Bronchial smooth muscle cell (primary cell): ENCODE results near the gene IL12RB1. TPM values are rescaled to one million over a fixed set of nuclear protein-coding genes. Genes with fewer than 3 reads are reported as not detected.

Source experiments
- total RNA-seq: library from RNA; depleted of rRNA; stranded (reverse); fragments of >200 nt; gene quantifications from 2 replicates; pipeline ENCODE4 v1.2.1, GENCODE V29; 2014

Gene IL12RB1
- 0.32 TPM in 1 of 2 replicates, not detected in the other for total RNA-seq

DNA sequence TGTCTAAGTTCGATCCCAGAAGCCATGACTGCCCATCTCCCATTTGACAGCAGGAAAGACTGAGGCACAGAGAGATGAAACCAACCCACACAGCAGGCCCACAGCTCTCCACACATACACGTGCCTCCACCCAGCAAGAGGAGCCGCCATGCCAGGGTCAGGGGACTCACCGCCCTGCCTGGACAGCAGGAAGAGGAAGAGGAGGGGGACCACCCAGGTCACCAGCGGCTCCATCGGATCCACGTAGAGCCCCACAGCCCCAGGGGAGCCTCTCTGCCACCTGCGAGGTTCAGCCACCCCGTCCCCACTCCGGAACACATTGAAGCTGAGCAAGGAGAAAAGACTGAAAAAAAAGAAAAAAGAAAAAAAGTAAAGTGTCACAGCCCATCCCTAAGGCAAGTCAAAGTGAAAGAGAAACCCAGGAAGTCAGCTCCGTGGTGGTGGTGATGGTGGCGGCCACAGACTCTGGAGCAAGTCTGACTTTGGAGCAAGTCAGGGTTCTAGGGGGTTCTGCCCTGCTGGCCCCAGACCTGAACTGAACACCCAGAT, at the start of gene IL12RB1:
TSS of gene IL12RB1 (minus strand) at position 345 of the 549 bp plus-strand sequence. CDS start at position 234, 111 bp downstream.

DNA sequence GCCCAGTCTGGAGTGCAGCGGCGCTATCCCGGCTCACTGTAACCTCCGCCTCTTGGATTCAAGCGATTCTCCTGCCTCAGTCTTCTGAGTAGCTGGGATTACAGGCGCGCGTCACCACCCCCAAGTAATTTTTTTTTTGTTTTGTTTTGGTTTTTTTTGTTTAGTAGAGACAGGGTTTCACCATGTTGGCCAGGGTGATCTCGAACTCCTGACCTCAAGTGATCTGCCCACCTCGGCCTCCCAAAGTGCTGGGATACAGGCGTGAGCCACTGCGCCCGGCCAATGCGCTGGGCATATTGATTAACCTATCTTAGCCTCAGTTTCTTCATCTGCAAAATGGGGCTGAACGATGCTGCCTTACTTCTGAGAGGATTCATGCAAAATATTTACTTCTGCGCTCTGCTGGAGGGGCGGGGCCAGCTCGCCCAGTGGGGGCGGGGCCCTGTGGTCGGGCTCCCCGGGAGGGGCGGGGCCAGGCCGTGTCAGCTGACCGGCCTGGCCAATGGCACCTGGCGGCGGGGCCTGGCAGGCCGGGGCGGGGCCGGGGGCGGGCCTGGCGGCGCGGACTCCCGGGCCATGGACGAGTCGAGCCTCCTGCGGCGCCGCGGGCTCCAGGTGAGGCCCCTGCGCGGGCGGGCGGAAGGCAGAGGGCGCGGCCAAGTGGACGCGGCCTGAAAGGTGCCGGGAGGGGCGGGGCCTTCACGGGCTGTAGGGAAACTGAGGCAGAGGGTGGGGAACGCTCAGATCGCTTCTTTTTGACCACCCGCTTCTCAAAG, 10.7 kb upstream of the IL12RB1 start, which contains the start of gene MAST3:
TSS of gene MAST3 (plus strand) at position 562 of the 776 bp plus-strand sequence. CDS start at position 577, 15 bp downstream.

Other genes with a start within 250 kb of the IL12RB1 start
- gene JAK3, start 239.0 kb downstream of the IL12RB1 start, total RNA-seq: 0.09 and 0.95 TPM in 2 replicates
- gene RPL18A, start 227.0 kb downstream of the IL12RB1 start, total RNA-seq: 890 and 1,237 TPM in 2 replicates
- gene SLC5A5, start 215.0 kb downstream of the IL12RB1 start, total RNA-seq: not detected in 2 replicates
- gene CCDC124, start 153.9 kb downstream of the IL12RB1 start, total RNA-seq: 40.4 and 41.1 TPM in 2 replicates
- 0.34 TPM in 1 of 2 replicates, not detected in the other for gene KCNN1, start 119.8 kb downstream of the IL12RB1 start, total RNA-seq
- 4.6 and 6.1 TPM in 2 replicates for gene ARRDC2, start 78.8 kb downstream of the IL12RB1 start, total RNA-seq
- 1.9 and 3.0 TPM in 2 replicates for gene MAST3, start 10.8 kb upstream of the IL12RB1 start, total RNA-seq
- 2.0 and 8.4 TPM in 2 replicates for gene PIK3R2, start 66.2 kb upstream of the IL12RB1 start, total RNA-seq
- gene IFI30, start 86.9 kb upstream of the IL12RB1 start, total RNA-seq: 9.5 and 35.3 TPM in 2 replicates
- gene MPV17L2, start 106.3 kb upstream of the IL12RB1 start, total RNA-seq: 4.2 and 5.2 TPM in 2 replicates
- gene RAB3A, start 117.1 kb upstream of the IL12RB1 start, total RNA-seq: 3.2 and 11.1 TPM in 2 replicates
- 2.2 and 2.9 TPM in 2 replicates for gene PDE4C, start 139.5 kb upstream of the IL12RB1 start, total RNA-seq
- gene IQCN, start 187.5 kb upstream of the IL12RB1 start, total RNA-seq: 0.43 and 0.63 TPM in 2 replicates
- gene JUND, start 194.7 kb upstream of the IL12RB1 start, total RNA-seq: 71.4 and 107 TPM in 2 replicates
- 59.2 and 128 TPM in 2 replicates for gene LSM4, start 236.1 kb upstream of the IL12RB1 start, total RNA-seq